Bronchial epithelial cell (primary cell): ENCODE measurements around the gene GPR68. TPM values are rescaled to one million over a fixed set of nuclear protein-coding genes. Genes with fewer than 3 reads are reported as not detected.
"Not testable (repeated sequence)": the region's sequence is repeated elsewhere in the genome, so short reads cannot be mapped to it uniquely, and the experiment has no call there.

Source experiments
- DNase-seq: peaks from one replicate; pipeline ENCODE4 v3.0.0-alpha.2; 2010; ENCODE audit warnings: low read depth
- FAIRE-seq: peaks from 2 replicates; lab custom pipeline; 2011; peaks lifted over from hg19 to GRCh38; lab: Jason Lieb, UNC
- H3K27me3 ChIP-seq: 2 replicates; pipeline ENCODE4 v1.5.1; 2011; ENCODE audit warnings: low read length; ENCODE audit not compliant: control insufficient read depth, insufficient read depth
- H3K36me3 ChIP-seq: 2 replicates; pipeline ENCODE4 v1.5.1; 2011; ENCODE audit warnings: low read length; ENCODE audit not compliant: control insufficient read depth, insufficient read depth
- H3K4me3 ChIP-seq: 2 replicates; pipeline ENCODE4 v1.5.1; 2011; ENCODE audit warnings: mild to moderate bottlenecking, low read depth, low read length, control low read depth
- total RNA-seq: library from RNA; depleted of rRNA; stranded (reverse); fragments of >200 nt; gene quantifications from 2 replicates; pipeline ENCODE4 v1.2.1, GENCODE V29; 2014
- TF ChIP-seq, protein P1 (sequence below): IDR thresholded peaks from 2 replicates; pipeline ENCODE4 v1.5.1; 2011; ENCODE audit warnings: mild to moderate bottlenecking, moderate library complexity, low read length, control low read depth, inconsistent platforms; ENCODE audit not compliant: insufficient read depth, severe bottlenecking

GPR68 gene
- total RNA-seq, 1 donor from 2014 or later, result 1.8 TPM

DNA sequence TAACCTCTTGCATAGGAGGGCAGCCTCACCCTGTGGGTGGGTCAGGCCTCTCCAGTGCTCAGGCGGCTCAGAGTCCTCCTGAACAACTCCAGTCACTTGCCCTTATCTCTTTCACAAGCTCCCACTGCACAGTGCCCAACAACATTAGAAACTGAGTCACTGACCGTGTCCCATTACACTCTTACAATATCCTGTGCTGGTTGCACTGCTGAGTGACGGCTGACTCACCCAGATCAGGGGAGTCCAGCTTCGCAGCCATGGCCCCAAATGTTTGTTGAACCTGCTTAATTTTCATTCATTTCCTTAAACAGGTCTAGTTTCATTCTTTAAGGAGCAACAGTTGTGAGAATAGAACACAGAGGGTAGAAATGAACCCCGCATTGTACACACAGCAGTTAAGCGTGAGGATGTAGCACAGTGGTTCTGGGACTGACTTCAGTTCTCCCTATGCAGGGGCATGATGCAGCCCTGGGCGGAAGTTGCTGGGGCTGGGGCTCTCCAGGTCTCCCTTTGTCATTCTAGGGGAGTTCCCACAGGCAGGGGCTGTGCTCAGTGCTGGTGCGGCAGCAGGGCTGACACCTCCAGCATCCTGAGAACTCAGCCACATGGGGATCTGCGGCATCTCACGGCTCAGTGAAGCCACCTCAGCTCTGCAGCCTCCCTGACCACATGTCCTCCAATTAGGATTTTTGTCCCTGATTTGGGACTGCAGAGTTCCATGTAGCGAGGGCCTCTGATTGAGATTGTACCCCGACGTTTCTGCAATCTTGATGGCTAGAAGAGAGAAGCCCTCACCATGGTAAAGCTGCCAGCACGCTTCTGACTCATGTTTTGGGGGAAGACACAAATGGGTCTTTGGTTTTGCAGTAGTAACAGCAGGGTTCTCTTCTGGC, 16.1 kb downstream of the GPR68 start:
- H3K27me3 ChIP-seq, result no peaks in the 10 kb centered on the region
- FAIRE-seq, result peak; percentile 94
- no peak overlapping the region for H3K4me3 ChIP-seq
- peaks cover 1% of the 10 kb centered on the region for H3K36me3 ChIP-seq
- DNase-seq, result peak; percentile 96
- TF ChIP-seq, protein P1, sequence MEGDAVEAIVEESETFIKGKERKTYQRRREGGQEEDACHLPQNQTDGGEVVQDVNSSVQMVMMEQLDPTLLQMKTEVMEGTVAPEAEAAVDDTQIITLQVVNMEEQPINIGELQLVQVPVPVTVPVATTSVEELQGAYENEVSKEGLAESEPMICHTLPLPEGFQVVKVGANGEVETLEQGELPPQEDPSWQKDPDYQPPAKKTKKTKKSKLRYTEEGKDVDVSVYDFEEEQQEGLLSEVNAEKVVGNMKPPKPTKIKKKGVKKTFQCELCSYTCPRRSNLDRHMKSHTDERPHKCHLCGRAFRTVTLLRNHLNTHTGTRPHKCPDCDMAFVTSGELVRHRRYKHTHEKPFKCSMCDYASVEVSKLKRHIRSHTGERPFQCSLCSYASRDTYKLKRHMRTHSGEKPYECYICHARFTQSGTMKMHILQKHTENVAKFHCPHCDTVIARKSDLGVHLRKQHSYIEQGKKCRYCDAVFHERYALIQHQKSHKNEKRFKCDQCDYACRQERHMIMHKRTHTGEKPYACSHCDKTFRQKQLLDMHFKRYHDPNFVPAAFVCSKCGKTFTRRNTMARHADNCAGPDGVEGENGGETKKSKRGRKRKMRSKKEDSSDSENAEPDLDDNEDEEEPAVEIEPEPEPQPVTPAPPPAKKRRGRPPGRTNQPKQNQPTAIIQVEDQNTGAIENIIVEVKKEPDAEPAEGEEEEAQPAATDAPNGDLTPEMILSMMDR, result no peak

- H3K27me3 ChIP-seq, result no peaks in the 10 kb centered on the region
- TF ChIP-seq, protein P1, result no peak
- H3K36me3 ChIP-seq, result peaks cover 1% of the 10 kb centered on the region
- no peak overlapping the region for H3K4me3 ChIP-seq
- no peak for DNase-seq
- FAIRE-seq, result no peak
These were observed 17.3 kb downstream of the GPR68 start for GRCh38 chr14:91227183-91227628.

DNA sequence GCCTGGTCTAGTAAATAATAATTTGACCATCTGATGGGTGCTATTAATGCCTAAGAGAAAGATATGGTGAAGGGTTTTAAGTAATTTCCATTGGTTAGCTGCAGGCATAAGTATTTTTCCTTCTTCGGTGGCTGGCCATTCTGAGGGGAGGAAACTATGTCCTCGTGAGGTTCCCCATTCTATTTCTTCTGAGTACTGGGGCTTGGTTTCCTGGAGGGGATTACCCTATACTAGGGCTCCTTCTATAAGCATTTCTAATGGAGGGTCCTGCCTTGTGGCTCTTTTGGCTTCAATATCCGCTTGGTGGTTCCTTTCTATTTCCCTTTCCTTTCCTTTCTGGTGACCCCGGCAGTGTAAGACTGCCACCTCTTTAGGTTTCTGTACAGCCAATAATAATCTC, 18.1 kb downstream of the GPR68 start:
- DNase-seq, FAIRE-seq, H3K4me3 ChIP-seq, H3K36me3 ChIP-seq, H3K27me3 ChIP-seq: not testable (repeated sequence)

- Histone ChIP-seq H3K27me3 (no peaks in the 10 kb centered on the region), H3K4me3 (no peak overlapping the region), H3K36me3 (peaks cover 1% of the 10 kb centered on the region)
- FAIRE-seq (no peak), DNase-seq (peak; percentile 76)
- TF ChIP-seq, protein P1, result no peak
These were observed 19.5 kb downstream of the GPR68 start for GRCh38 chr14:91225025-91225424.

- TF ChIP-seq, protein P1, result no peak
- H3K27me3 ChIP-seq, result no peaks in the 10 kb centered on the region
- FAIRE-seq, result peak; percentile 52
- H3K4me3 ChIP-seq, result no peak overlapping the region
- H3K36me3 ChIP-seq, result peaks cover 1% of the 10 kb centered on the region
- peak; percentile 19 for DNase-seq
These were observed 21.3 kb downstream of the GPR68 start for GRCh38 chr14:91223028-91223783.

DNA sequence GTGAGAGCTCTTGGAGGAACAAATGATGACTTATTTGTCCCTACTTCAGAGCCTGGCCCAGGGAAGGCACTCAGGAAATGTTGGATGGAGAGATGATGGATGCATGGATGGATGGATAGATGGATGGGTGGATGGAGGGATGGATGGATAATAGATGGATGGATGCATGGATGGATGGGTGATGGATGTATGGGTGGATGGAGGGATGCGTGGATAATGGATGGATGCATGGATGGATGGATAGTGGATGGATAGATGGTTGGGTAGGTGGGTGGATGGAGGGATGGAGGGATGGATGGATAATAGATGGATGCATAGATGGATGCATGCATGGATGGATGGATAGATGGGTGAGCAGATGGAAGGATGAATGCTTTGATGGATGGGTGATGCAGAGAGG, 23.2 kb downstream of the GPR68 start:
- TF ChIP-seq, protein P1, result no peak
- FAIRE-seq, result peak; percentile 43
- H3K4me3 ChIP-seq, result no peak overlapping the region
- no peak for DNase-seq
- H3K36me3 ChIP-seq, result peaks cover 4% of the 10 kb centered on the region
- H3K27me3 ChIP-seq, result no peaks in the 10 kb centered on the region
